Gastroesophageal sphincter (tissue), 3 donors: ENCODE data around the gene WFIKKN2.

Source experiments
- CTCF ChIP-seq, 4 experiments: fragments of 200-600 bp in 2 of 4; fragments of 450-650 bp in 2 of 4; sonication (generic) in 1 of 4; IDR thresholded peaks; one replicate each; pipeline ENCODE4 v1.5.1; 2017 to 2019; ENCODE audit warnings: antibody characterized with exemption in 4 of 4, mild to moderate bottlenecking in 2 of 4, moderate library complexity in 2 of 4
- POLR2A ChIP-seq, 2 donors: fragments of 450-650 bp; IDR thresholded peaks; one replicate each; pipeline ENCODE4 v1.6.1; 2017; ENCODE audit warnings: antibody characterized with exemption in 2 of 2, mild to moderate bottlenecking in 2 of 2, moderate library complexity in 1 of 2
- POLR2AphosphoS5 ChIP-seq: sonication (generic); formaldehyde crosslinking; IDR thresholded peaks from one replicate; pipeline ENCODE4 v1.6.1; 2017; ENCODE audit warnings: antibody characterized with exemption

- TF ChIP-seq CTCF (IDR thresholded peaks at IDR 0.05) (no peak), POLR2AphosphoS5 (no peak), POLR2A (IDR thresholded peaks at IDR 0.05) (no peak)
Measured at GRCh38 chr17:50842506-50843149, 7.2 kb downstream of the WFIKKN2 start.
